Activated T-cell treated with anti-CD3 and anti-CD28 coated beads, Interleukin-2, amount 50 U/mL, for 24 hours (primary cell): ENCODE results near the gene TFPI.

Experiments
- DNase-seq: peaks from one replicate; pipeline ENCODE4 v3.0.0-alpha.2; 2020
- H3K27ac Mint-ChIP-seq: 2 replicates; pipeline ENCODE4 v1.8.0; 2020; ENCODE audit warnings: mild to moderate bottlenecking, mixed read lengths
- H3K27me3 Mint-ChIP-seq: 2 replicates; pipeline ENCODE4 v1.8.0; 2020; ENCODE audit warnings: mixed read lengths
- H3K36me3 Mint-ChIP-seq: 2 replicates; pipeline ENCODE4 v1.8.0; 2020; ENCODE audit warnings: low read depth, mixed read lengths
- H3K4me1 Mint-ChIP-seq: 2 replicates; pipeline ENCODE4 v1.8.0; 2020; ENCODE audit warnings: low read depth, mixed read lengths
- H3K4me3 Mint-ChIP-seq: 2 replicates; pipeline ENCODE4 v1.8.0; 2020; ENCODE audit warnings: mild to moderate bottlenecking, moderate library complexity, mixed read lengths
- H3K9me3 Mint-ChIP-seq: 2 replicates; pipeline ENCODE4 v1.8.0; 2020; ENCODE audit warnings: mixed read lengths

Gene TFPI

DNA sequence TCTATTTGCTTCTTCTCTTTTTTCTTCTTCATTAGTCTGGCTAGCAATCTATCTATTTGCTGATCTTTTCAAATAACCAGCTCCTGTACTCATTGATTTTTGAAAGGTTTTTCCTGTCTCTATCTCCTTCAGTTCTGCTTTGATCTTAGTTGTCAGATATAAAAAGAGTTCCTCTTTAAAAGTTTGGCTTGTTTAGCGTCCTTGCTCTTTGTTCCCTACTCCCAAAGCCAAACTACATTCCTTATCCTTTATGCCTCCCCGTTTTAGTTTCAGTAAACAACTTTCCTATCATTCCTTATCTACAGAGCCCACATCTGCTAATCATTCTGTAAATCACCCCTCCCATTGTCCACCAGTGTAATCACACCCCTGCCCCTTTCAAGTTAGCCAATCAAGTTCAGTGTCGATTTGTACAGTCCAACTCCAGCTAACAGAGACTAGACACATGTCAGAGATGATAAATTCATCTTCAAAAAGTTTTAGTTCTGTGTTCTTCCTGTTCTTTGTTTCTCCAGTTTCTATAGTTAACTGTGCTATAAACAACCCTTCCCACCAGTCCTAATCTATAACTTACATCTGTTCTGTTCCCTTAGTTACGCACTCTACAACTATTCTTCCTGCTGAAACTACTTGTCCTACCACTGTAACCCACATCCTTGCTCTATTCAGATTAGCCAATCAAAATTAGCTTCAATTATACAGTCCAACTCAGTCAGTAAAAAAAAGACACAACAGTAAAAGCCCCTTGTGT lies 44.4 kb downstream of the TFPI start:
- DNase-seq, result no peak
- no peaks in the 10 kb centered on the region for H3K36me3 Mint-ChIP-seq
- no peak overlapping the region for H3K4me3 Mint-ChIP-seq
- peaks cover 6% of the 10 kb centered on the region for H3K4me1 Mint-ChIP-seq
- no peaks in the 10 kb centered on the region for H3K9me3 Mint-ChIP-seq
- H3K27ac Mint-ChIP-seq, result no peak overlapping the region
- peaks cover 5% of the 10 kb centered on the region for H3K27me3 Mint-ChIP-seq

DNA sequence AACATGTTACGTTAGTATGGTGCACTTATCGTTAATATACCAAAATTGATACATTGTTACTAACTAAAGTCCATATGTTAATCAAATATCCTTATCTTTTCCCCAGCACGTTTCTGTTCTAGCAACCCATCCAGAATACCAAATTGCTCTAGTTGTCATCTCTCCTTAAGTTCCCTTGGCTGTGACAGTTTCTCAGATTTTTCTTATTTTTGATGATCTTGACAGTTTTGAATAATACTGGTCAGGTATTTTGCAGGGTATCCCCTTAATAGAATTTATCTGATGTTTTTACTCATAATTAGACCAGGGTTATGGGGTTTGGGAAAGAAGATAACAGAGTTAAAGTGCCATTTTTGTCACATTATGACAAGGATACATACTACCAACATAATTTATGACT lies 47.8 kb downstream of the TFPI start:
- Mint-ChIP-seq H3K36me3 (no peaks in the 10 kb centered on the region), H3K4me3 (no peak overlapping the region), H3K27ac (no peak overlapping the region), H3K9me3 (no peaks in the 10 kb centered on the region), H3K4me1 (peaks cover 10% of the 10 kb centered on the region), H3K27me3 (peaks cover 9% of the 10 kb centered on the region)
- DNase-seq, result no peak

GRCh38 chr2:187505065-187505672 lies 49.1 kb downstream of the TFPI start:
- no peaks in the 10 kb centered on the region for H3K9me3 Mint-ChIP-seq
- H3K4me1 Mint-ChIP-seq, result peaks cover 10% of the 10 kb centered on the region
- DNase-seq, result no peak
- no peak overlapping the region for H3K4me3 Mint-ChIP-seq
- no peaks in the 10 kb centered on the region for H3K36me3 Mint-ChIP-seq
- H3K27me3 Mint-ChIP-seq, result peaks cover 9% of the 10 kb centered on the region
- no peak overlapping the region for H3K27ac Mint-ChIP-seq

DNA sequence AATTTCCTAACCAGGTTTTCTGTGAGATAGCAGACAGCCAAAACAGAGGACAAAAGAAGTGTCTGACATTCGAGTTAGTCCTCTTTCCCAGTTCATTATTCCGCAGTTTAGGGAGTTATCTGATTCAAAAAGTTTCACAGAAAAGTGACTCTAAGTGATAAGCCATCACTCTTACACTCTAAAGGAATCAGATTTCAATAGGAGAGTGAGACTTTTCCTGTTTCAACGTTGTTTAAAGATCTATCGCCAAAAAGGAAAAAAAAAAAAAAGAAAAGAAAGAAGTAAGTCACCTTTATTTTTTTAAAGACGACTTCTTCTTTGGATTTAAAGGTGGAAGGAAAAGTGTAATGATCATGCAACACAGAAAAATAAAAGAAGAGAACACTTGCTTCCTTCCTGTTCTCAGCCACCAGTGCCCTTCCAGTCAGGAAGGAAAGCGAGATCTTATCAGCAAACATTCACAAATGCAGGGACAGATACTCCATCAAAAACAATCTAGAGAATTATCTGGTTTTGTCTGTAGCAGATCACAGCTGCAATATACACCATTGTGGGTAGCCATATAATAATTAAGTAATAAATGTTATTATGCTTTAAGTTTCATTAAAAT lies 49.8 kb downstream of the TFPI start:
- H3K4me1 Mint-ChIP-seq, result peaks cover 4% of the 10 kb centered on the region
- H3K36me3 Mint-ChIP-seq, result no peaks in the 10 kb centered on the region
- no peaks in the 10 kb centered on the region for H3K9me3 Mint-ChIP-seq
- no peak overlapping the region for H3K4me3 Mint-ChIP-seq
- H3K27ac Mint-ChIP-seq, result no peak overlapping the region
- DNase-seq, result no peak
- H3K27me3 Mint-ChIP-seq, result peaks cover 7% of the 10 kb centered on the region

DNA sequence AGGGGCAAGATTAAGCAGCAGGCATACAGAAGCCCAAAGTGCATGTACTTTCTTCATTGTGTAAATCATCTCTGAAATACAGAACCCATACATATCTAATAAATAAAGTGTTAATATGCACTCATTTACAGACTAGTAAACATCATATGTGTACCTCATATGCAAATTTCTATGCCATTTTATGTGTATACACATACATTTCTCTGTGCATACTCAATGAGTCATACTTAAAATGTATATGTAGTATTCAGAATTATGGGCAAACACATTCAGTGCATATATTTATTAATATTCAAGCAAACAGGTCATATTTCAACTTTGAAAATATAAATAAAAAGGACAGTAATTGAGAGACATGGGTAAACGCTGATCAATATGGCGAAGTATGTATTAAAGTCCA lies 50.5 kb downstream of the TFPI start:
- DNase-seq, result no peak
- no peak overlapping the region for H3K27ac Mint-ChIP-seq

GRCh38 chr2:187502467-187502866 lies 51.8 kb downstream of the TFPI start:
- Mint-ChIP-seq H3K4me3 (no peak overlapping the region), H3K27me3 (peaks cover 7% of the 10 kb centered on the region), H3K27ac (no peak overlapping the region), H3K4me1 (peaks cover 4% of the 10 kb centered on the region), H3K36me3 (no peaks in the 10 kb centered on the region), H3K9me3 (no peaks in the 10 kb centered on the region)
- DNase-seq, result no peak

More for the DNA sequence above, 50.5 kb downstream of the TFPI start:
- Mint-ChIP-seq H3K4me1 (peaks cover 4% of the 10 kb centered on the region), H3K36me3 (no peaks in the 10 kb centered on the region), H3K27me3 (peaks cover 7% of the 10 kb centered on the region), H3K9me3 (no peaks in the 10 kb centered on the region), H3K4me3 (no peak overlapping the region)

GRCh38 chr2:187500585-187501359 lies 53.5 kb downstream of the TFPI start:
- no peaks in the 10 kb centered on the region for H3K9me3 Mint-ChIP-seq
- no peak overlapping the region for H3K4me3 Mint-ChIP-seq

GRCh38 chr2:187499941-187500532 lies 54.2 kb downstream of the TFPI start:
- H3K36me3 Mint-ChIP-seq, result no peaks in the 10 kb centered on the region
- no peaks in the 10 kb centered on the region for H3K9me3 Mint-ChIP-seq
- no peak overlapping the region for H3K27ac Mint-ChIP-seq
- H3K4me3 Mint-ChIP-seq, result no peak overlapping the region
- H3K4me1 Mint-ChIP-seq, result peaks cover 4% of the 10 kb centered on the region
- peaks cover 4% of the 10 kb centered on the region for H3K27me3 Mint-ChIP-seq
- DNase-seq, result peak; percentile 49

More at GRCh38 chr2:187500585-187501359, 53.5 kb downstream of the TFPI start:
- peaks cover 4% of the 10 kb centered on the region for H3K27me3 Mint-ChIP-seq
- H3K36me3 Mint-ChIP-seq, result no peaks in the 10 kb centered on the region
- DNase-seq, result no peak
- H3K27ac Mint-ChIP-seq, result no peak overlapping the region
- peaks cover 4% of the 10 kb centered on the region for H3K4me1 Mint-ChIP-seq

GRCh38 chr2:187497858-187498463 lies 56.3 kb downstream of the TFPI start:
- Mint-ChIP-seq H3K9me3 (no peaks in the 10 kb centered on the region), H3K27me3 (peaks cover 7% of the 10 kb centered on the region), H3K27ac (no peak overlapping the region), H3K4me1 (no peaks in the 10 kb centered on the region), H3K4me3 (no peak overlapping the region), H3K36me3 (no peaks in the 10 kb centered on the region)
- DNase-seq, result no peak

DNA sequence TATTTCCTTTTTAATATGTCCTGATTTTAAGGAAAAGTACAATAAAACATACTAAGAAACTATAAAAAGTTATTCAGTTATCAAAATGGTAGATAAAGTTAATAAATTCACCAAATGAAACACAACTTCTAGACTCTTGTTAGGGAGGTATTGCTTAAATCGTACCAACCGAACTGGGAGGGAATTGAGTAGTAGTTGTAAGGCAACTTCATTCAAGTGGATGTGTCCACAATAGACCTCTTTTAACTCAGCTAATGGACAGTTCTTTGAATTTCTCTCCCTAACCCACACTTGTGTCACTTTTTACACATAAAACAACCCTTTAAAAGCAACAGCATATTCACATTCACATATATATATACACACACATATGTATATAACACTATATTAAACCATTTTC lies 57.1 kb downstream of the TFPI start:
- H3K4me1 Mint-ChIP-seq, result no peaks in the 10 kb centered on the region
- no peaks in the 10 kb centered on the region for H3K36me3 Mint-ChIP-seq
- H3K27ac Mint-ChIP-seq, result no peak overlapping the region
- no peak overlapping the region for H3K4me3 Mint-ChIP-seq
- H3K27me3 Mint-ChIP-seq, result peaks cover 3% of the 10 kb centered on the region
- DNase-seq, result no peak
- no peaks in the 10 kb centered on the region for H3K9me3 Mint-ChIP-seq

GRCh38 chr2:187495324-187495723 lies 58.9 kb downstream of the TFPI start:
- Mint-ChIP-seq H3K36me3 (no peaks in the 10 kb centered on the region), H3K4me3 (no peak overlapping the region), H3K4me1 (no peaks in the 10 kb centered on the region)

DNA sequence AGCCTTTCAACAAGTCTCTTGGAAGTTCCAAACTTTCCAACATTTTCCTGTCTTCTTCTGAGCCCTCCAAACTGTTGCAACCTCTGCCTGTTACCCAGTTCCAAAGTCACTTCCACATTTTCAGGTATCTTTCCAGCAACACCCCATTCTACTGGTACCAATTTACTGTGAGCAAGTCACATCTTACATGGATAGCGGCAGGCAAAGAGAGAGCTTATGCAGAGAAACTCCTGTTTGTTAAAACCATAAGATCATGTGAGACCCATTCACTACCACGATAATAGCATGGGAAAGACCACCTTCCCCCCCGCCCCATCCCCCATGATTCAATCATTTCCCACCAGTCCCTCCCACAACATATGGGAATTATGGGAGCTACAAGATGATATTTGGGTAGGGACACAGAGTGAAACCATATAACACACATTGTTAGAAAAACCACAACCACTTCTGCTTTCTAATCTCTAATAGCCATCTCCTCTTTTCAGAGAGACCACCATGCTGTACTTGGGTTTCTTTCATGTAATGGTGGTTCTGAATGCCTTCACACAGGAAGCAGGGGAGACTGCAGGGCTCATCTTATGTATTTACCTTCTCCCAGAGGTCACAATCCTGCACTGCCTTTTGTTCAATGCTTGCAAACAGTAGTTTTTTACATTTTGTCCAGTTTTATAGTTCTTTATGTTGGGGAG lies 60.2 kb downstream of the TFPI start:
- no peak for DNase-seq
- Mint-ChIP-seq H3K27me3 (peaks cover 3% of the 10 kb centered on the region), H3K4me1 (no peaks in the 10 kb centered on the region), H3K9me3 (no peaks in the 10 kb centered on the region), H3K27ac (no peak overlapping the region), H3K4me3 (no peak overlapping the region), H3K36me3 (no peaks in the 10 kb centered on the region)

More at GRCh38 chr2:187495324-187495723, 58.9 kb downstream of the TFPI start:
- Mint-ChIP-seq H3K27me3 (peaks cover 3% of the 10 kb centered on the region), H3K27ac (no peak overlapping the region), H3K9me3 (no peaks in the 10 kb centered on the region)
- DNase-seq, result no peak

GRCh38 chr2:187493180-187493579 lies 61.1 kb downstream of the TFPI start:
- Mint-ChIP-seq H3K4me3 (no peak overlapping the region), H3K4me1 (no peaks in the 10 kb centered on the region), H3K36me3 (no peaks in the 10 kb centered on the region), H3K27ac (no peak overlapping the region), H3K27me3 (peaks cover 3% of the 10 kb centered on the region), H3K9me3 (no peaks in the 10 kb centered on the region)
- DNase-seq, result no peak
